ENCODE data around the gene PFAS. TPM values are rescaled to one million over a fixed set of nuclear protein-coding genes. Genes with fewer than 3 reads are reported as not detected.

PFAS gene
- total RNA-seq, 1 donor from 2014 or later: 28.3 TPM

Other genes with a start within 250 kb of the PFAS start
- gene GUCY2D, start 246.7 kb upstream of the PFAS start, total RNA-seq: 2.6 TPM
- 80.2 TPM for gene ALOX15B, start 210.2 kb upstream of the PFAS start, total RNA-seq
- not detected for gene ALOX12B, start 161.6 kb upstream of the PFAS start, total RNA-seq
- not detected for gene ALOXE3, start 130.8 kb upstream of the PFAS start, total RNA-seq
- gene HES7, start 125.2 kb upstream of the PFAS start, total RNA-seq: not detected
- 350 TPM for gene PER1, start 96.9 kb upstream of the PFAS start, total RNA-seq
- 78.1 TPM for gene VAMP2, start 86.3 kb upstream of the PFAS start, total RNA-seq
- 9.3 TPM for gene TMEM107, start 72.9 kb upstream of the PFAS start, total RNA-seq
- gene BORCS6, start 59.1 kb upstream of the PFAS start, total RNA-seq: 7.8 TPM
- 1.4 TPM for gene AURKB, start 38.7 kb upstream of the PFAS start, total RNA-seq
- gene CTC1, start 1.2 kb upstream of the PFAS start, total RNA-seq: 57.1 TPM
- 31.0 TPM for gene RANGRF, start 39.4 kb downstream of the PFAS start, total RNA-seq
- gene SLC25A35, start 46.1 kb downstream of the PFAS start, total RNA-seq: 7.4 TPM
- 29.9 TPM for gene ARHGEF15, start 61.0 kb downstream of the PFAS start, total RNA-seq
- gene ODF4, start 90.6 kb downstream of the PFAS start, total RNA-seq: not detected
- gene RPL26, start 133.9 kb downstream of the PFAS start, total RNA-seq: 1,173 TPM
- not detected for gene RNF222, start 148.5 kb downstream of the PFAS start, total RNA-seq
- 80.6 TPM for gene NDEL1, start 186.6 kb downstream of the PFAS start, total RNA-seq

Data from upper lobe of right lung (tissue), 1 donor.